GM19395 (cell line): ENCODE results near the gene PCGF5.
"Not testable (repeated sequence)": the region's sequence is repeated elsewhere in the genome, so short reads cannot be mapped to it uniquely, and the experiment has no call there.

Experiments used
- ATAC-seq: cut with Tn5 transposase; IDR thresholded peaks from one replicate; pipeline ENCODE4 v1.9.1; 2021; ENCODE audit warnings: mild to moderate bottlenecking, moderate library complexity; ENCODE audit not compliant: unreplicated experiment

The PCGF5 gene

DNA sequence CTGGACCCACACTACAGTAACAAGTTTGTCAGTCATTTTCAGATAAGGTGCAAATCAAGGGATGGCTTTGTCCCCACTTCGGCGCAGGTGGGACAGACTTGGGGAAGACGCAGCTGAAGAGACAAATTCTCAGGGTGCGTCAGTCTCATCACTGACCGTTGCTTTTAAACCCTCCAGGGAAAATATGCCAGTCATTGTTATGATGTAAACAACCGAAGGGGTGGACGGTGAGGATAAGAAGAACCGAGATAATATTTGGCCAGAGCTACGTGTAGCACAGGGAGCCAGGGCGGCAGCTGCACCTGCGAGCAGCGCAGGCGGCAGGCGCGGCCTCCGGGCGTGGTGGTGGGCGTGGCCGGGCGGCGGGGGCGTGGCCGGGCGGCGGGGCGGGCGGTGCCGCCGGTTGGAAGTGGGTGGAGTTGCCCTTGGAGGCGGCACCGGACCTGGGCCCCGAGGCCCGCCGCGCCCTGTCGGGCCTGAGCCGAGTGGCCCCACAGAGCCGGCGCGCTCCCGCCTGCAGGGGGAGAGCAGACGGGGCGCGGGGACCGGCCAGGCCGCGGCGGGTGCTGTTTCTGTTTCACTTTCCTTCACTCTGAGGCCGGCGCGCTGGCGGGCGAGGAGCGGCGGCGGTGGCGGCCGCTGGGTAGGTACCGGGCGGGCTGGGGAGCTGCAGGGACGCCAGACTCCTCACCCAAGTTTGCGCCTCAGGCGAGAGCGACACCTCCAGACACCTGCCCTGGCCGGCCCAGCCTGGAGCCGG is at the start of gene PCGF5:
PCGF5 (plus strand) TSS at position 470 of the 760 bp plus-strand sequence. CDS start 2,209 bp downstream, outside the sequence.
- peak; percentile 91 for ATAC-seq

DNA sequence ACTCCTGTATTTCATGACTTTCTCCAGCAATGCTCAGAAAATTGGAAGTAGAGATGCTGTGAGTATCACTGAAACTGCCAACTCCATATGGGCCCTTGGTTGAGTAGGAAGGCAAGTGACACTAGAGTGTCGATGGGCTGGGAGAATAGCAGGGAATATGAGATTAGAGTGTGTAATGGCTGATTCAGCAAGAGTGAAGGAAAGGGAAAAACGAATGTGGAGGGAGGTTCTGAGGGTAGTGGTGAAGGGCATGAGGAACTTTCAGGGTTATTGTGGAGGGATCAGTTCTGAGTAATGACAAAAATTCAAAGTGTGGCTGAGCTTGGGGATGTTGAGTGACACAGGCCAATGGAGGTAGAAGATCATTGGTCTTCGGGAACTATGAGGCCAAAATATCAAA is 49.0 kb upstream of the PCGF5 start:
- ATAC-seq, result no peak

DNA sequence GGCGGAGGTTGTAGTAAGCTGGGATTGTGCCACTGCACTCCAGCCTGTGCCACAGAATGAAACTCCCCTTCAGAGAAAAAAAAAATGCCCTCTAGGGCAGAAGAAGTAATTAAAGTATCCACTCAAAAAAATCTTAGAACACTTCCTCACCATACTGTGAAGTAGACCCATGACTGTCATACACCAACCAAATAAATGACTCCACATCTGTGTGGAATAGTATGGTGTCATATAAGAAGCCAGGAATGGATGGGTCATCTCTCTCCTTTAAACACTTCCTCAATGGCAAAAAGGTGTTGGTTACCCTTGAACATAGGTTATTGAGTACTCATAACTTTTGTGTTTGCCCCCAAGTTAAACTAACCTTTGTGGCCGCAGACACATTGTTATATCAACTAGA is 48.1 kb upstream of the PCGF5 start:
- ATAC-seq, result no peak

DNA sequence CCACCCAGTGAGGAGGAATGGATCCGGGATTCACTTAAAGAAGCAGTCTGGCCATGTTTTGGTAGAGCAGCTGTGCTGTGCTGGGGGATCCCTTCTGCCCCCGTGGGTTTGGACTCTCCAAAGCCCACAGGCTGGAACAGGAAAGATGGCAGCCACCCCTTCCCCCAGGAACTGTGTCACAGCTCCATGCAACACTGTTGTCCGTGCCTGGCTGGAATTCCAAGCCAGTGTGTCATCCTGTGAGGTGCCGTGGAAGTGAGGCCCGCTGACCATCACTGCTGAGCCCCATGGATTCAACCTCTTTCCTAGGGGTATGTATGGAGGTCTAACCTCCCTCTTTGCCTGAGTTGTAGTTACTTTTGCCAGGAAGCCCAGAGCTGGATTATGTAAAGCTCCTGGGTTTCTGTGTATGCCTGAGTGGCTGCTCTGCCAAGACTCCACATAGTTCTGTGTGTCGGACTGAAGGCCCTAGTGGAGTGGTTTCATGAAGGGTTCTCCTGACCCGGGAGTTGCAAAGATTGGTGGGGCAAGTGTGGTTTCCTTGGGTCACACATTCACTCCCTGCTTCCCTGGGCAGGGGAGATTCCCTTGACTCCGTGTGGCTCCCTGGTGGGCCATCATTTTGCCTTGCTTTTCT is 35.1 kb upstream of the PCGF5 start:
- ATAC-seq, result no peak

DNA sequence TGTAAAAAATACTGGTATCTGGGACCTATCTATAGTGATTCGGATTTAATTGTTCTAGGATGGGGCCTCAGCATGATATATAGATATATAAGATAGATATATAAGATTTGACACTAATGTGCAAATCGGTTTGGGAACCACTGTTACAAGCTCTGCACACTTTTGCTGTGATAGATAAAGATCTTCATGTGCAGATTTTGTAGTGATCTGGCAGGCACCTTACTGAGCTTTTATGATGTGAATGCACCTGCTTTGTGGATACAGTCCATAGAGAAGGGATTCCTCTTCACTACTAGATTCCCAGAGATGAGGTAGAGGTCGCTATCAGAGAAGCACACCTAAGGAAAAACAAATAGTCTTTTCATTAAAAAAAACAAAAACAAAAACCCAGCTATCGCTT is 33.3 kb upstream of the PCGF5 start:
- ATAC-seq, result no peak

DNA sequence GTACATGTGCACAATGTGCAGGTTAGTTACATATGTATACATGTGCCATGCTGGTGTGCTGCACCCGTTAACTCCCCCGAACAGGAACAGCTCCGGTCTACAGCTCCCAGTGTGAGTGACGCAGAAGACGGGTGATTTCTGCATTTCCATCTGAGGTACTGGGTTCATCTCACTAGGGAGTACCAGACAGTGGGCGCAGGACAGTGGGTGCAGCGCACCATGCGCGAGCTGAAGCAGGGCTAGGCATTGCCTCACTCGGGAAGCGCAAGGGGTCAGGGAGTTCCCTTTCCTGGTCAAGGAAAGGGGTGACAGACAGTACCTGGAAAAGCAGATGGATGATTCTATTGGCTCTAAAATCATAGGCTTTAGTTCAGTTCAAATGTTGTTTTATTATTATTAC is 32.5 kb upstream of the PCGF5 start:
- ATAC-seq, result not testable (repeated sequence)

DNA sequence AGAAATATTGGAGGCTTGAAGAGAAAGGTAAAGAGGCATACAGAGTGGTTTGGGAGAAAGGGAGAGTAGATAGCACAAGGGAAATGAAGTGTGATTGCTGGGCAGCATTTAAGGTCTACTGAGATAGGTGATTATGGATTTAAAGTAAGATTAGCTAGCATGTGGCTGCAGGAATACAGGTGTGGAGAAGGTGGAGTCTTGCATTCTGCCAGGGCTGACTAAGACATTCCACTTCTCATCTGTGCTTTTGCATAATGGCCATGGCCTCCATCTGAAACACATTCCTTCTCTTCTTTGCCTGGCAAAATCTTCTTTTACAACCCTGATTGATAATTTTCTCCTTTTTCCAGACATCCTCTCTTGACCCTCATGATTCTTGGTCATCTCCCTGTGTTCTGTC is 31.6 kb upstream of the PCGF5 start:
- no peak for ATAC-seq

DNA sequence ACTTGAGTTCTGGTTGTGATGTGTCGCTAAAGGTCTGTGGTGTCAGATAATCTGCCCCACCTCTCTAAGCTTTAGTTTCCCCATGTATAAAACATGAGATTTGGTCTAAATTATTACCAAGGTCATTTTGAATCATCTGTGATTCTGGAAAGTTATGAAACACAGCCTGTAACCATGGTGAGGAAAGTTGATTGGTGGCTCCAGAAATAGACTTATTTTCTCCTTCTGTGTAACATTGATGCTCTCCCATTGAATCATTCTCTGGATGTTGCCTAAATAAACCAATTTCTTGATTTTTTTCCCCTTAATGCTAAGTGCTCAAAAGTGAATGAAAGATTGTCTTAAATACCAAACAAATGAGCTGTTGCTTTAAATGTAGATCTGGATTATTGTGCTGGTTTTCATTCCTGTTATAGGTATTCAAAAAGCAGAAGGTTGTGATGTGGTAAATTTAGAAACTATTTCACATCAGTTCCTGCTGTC is 30.0 kb upstream of the PCGF5 start:
- no peak for ATAC-seq

DNA sequence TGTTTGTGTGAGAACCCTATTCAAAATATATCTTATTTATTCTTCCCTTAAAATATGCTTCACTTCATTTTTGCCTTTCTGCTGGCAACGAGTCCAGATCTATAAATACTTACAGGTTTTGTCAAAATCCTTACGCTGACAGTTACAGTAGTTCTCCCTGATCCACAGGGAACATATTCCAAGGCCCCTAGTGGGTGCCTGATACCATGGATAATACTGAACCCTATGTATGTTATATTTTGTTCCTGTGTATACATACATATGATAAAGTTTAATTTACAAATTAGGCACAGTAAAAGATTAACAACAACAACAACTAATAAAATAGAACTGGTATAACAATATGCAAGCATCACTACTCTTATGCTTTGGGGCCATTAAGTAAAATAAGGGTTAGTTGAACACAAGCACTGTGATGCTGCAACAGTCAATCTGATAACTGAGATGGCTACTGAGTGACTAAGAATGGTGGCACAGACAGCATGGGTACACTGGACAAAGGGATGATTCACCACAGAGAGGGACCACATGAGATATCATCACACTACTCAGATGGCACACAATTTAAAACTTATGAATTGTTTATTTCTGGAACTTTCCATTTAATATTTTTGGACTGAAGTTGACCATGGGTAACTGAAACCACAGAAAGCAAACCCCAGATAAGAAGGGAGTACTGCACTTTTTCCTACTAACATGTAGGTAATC is 29.4 kb upstream of the PCGF5 start:
- peak; percentile 69 for ATAC-seq

DNA sequence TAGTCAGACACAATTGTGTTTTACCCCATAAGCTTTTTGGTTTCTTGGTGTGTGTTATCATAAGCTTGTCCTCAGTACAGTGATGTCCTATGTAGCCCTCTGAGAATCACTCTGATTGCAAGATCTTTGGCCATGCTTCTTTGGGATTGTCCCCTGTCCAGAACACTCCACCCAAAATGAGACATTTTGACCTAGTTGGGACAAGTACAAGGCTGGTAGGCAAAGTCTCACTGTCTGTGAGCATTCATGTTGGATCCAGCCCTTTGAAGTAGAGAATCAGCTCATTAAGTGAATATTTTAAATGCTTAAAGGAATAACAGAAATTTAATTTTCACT is 28.9 kb upstream of the PCGF5 start:
- no peak for ATAC-seq

DNA sequence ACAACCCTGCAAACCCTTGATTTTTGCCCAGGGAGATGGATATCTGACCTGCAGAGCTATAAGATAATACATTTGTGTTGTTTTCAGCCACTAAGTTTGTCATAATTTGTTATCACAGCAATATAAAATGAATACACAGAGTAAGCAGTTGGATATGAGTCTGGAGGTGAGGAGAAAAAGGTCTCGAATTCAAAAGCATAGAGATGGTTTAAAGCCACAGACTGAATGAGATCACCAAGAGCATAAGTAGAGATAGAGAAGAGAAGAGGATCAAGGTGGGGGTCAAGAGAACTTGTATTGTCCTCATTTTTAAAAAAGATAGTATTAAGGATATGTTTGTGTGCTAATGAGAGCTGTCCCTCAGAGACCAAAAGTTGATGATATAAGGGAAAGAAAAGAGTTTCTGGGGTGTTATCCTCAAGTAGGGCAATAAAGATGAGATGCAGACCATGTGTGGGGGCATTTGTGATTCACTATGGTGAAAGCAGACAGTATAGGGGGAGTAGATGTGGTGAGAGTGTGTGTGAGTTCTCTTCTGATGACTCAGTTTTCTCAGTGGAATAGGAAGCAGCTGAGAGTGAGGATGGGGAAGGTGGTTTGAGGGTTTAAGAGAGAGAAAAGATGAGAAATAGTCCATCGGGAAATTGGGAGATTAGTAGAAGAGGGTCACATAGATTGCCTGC is 25.8 kb upstream of the PCGF5 start:
- no peak for ATAC-seq

DNA sequence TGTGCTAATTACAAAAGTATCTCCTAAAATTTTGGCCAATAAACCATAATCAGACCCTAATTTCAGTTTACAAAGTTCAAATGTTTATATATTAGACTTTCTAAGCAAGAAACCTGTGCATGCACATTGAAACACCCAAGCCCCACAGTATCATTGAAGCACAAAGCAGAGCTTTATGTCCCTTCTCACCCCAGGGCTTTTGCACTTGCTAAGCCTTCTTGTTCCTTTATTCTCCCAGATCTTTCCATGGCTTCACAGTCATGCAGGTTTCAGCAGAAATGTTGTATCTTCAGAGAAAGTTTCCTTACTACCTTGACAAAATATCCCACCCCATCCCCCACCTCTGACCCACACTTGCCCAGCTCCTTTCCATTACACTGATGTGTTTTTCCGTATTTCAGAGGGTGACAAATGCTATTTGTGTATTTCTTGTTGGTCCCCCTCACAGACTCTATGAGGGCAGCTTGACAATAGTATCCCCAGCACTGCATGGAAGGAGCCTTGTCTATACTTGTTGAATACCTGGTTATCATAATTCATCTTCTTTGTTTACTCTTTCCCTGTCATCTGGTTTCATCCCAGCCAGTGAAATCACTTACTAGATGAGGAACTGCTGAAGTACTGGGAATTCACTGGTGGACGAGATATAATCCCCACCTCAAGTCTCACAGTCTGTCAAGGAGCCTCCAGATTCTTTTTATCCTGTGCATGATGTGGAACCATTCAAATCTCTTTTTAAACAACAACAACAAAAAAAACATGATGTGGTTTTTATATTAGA is 24.0 kb upstream of the PCGF5 start:
- ATAC-seq, result no peak

DNA sequence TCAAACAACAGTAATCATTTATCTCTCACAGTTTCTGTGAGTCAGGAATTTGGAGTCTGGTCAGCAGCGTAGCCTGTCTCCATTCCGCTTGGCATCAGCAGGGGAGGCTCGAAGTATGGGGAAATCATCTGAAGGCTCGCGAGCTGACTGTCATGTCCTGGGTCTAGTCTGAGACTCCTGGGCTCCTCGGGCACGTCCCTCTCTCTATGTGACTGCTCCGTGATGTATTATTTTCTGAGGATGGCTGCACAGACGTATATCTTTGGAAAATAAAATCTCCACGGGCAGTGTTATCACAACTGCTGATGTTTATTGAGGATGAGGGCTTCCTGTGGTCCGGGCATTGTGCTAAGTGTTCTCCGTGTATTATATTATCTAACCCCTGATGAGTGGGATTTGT is 23.3 kb upstream of the PCGF5 start:
- no peak for ATAC-seq

DNA sequence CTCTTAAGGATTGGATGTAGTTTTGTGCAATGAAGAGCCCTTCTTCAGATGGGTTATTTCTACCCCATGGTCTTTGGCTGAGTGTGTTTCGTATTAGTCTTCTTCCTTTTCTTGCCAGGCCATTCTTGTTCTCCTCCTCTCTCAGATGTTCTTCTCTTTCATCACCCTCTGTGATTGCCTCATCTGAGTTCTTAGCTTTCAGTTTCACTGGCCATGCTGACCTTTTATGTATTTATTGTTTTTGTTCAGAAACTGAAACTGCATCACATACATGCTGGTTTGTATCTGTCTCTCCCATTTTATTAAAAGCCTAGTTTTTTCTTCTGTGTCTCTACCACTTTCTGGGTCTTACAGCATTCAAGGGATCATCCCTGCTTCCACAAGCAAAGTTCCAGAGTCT is 21.7 kb upstream of the PCGF5 start:
- peak; percentile 83 for ATAC-seq

DNA sequence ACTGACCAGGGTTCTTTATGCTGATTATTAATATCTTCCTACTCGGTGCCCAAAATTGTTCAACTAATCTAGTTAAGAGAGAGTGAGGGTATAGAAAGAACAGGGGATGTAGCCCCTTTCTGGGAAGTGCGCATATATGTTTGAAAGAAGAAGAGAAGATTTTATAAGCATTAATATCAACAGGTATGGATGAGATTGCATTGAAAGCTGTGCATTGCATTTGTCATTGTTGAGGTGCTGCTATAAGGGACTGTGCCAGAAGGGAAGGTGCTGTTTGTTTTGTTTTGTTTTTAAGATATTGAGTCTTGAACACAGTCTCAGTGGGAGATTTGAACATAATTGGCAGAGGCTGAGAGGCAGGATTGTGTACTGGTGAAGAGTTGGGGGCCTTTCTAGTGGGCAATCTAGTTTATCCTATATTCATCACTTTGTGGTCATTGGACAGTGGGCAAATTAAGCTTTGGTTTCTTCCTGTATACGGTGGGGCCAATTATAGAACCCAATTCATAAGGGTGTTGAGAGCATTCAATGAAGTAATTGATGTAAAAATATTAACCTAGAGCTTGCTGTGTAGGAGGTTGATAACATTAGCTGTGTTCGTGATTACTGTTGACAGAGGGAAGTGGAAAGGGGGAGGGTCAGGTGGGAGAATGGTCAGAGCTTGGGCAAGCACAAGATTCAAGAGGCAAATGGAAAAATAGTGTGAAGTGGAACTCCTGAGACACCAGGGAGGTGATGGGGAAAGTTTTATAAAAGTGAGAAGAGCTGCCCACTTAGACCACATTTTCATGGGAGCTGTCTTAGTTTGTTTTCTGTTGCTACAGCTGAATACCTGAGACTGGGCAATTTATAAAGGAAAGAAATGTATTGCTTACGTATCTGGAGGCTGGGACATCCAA is 19.9 kb upstream of the PCGF5 start:
- ATAC-seq, result peak; percentile 16

DNA sequence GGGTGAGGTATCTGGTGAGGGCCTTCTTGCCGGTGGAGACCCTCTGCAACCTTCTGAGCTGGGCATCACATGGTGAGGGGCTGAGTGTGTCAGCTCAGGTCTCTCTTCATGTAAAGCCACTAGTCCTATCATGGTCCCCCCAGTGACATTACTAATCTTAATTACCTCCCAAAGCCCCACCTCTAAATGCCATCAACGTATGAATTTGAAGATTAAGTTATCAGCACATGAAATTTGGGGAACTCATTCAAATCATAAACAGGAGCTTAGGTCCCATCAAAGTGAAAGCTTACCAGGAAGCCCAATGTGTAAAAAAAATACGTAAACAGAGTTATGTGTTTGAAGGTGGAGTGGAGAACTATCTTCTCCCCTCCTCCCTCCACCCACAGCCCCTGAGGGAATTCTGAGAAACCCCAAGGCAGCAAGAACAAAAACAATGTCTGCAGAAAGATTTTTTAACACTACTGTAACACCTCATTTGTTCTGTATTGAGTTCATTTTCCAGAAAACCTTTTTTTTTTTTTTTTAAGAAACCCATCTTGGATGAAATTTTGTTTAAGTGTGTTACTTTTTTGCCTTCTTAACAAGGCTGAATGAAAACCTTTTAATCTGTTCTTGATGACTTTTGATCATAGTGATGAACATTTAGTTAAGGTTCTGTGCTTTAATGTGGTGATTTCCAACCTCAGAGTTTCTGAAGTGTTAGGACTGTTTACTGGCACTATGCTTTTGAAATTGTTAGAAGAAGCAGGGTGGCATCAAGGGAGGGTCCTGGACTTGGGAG is 19.1 kb upstream of the PCGF5 start:
- peak; percentile 47 for ATAC-seq

DNA sequence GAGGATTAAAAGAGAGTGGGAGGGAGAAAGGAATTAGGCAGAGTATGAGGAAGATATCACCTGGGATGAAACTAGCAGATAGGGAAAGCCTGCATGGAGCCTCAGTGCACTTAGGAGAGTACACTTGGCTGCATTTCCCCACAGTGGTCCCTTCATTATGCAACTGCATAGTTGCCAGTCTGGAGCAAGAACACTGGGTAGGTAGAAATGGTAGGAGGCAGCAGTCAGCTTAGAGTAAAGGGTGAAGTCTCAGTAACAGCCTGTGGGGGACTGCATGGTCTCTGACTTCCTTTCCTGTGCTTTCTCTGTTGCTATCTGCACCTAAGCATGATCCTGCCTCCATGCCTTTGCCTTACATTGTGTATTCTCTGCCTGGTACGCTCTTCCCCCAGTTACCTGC is 14.0 kb upstream of the PCGF5 start:
- peak; percentile 68 for ATAC-seq

DNA sequence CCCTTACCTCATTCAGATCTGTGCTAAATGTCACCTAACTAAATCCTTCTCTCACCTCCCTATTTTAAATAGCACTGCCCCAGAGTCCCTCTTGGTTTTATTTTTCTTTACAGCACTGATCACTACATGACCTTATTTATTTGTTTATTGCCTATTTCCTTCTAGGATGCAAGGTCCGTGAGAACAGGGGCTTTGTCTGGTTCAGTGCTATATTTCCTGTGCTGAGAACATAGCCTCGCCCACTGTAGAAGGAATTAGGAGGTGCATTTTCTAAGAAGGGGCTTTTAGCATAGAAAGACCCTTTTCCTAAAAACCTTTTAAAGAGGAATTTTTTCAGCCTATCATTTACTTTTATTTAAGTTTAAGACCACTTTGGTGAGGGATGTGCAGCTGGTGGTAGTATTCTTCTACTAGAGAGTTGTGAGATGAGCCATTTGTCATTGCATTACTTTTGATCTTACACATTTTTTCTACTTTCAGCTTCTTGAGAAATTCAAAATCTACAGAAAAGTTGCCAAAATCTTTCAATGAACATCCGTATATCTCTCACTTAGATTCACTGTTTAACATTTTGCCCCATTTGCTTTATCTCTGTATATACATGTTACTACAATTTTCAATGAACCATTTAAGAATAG is 13.5 kb upstream of the PCGF5 start:
- peak; percentile 39 for ATAC-seq
